SU-DHL-6 (cell line): Measurements from ENCODE around the gene CREB5.
A peak's percentile ranks its signal among the peaks of the same experiment; 100 is the strongest.
"Not testable (repeated sequence)": the region's sequence is repeated elsewhere in the genome, so short reads cannot be mapped to it uniquely, and the experiment has no call there.

ENCODE experiments used
- H2AFZ ChIP-seq: fragments of 200-600 bp; sonication (generic); 2 replicates; pipeline ENCODE4 v1.6.1; 2014; ENCODE audit warnings: low read depth, mild to moderate bottlenecking, moderate library complexity, mixed read lengths, antibody characterized with exemption, low read length; ENCODE audit not compliant: severe bottlenecking
- H3F3A ChIP-seq: fragments of 200-600 bp; shearing (Covaris generic); 2 replicates; pipeline ENCODE4 v1.6.0; 2016; ENCODE audit warnings: antibody characterized with exemption, mild to moderate bottlenecking; ENCODE audit not compliant: insufficient read depth
- H3K27ac ChIP-seq: fragments of 200-600 bp; sonication (generic); 2 replicates; pipeline ENCODE4 v1.5.1; 2016; ENCODE audit warnings: low read depth, mild to moderate bottlenecking, low read length, moderate library complexity, mixed read lengths
- H3K27me3 ChIP-seq: fragments of 200-600 bp; sonication (generic), shearing (Covaris generic); 2 replicates; pipeline ENCODE4 v1.6.0; 2014; ENCODE audit warnings: mild to moderate bottlenecking, low read length
- H3K36me3 ChIP-seq: fragments of 200-600 bp; sonication (generic); 2 replicates; pipeline ENCODE4 v1.6.1; 2014; ENCODE audit warnings: mild to moderate bottlenecking, low read length, mixed read lengths
- H3K4me2 ChIP-seq: fragments of 300-600, 200-600 bp; shearing (Covaris generic), sonication (generic); 2 replicates; pipeline ENCODE4 v1.6.0; 2014; ENCODE audit warnings: low read length, low read depth, mild to moderate bottlenecking; ENCODE audit not compliant: poor library complexity, severe bottlenecking
- H3K4me3 ChIP-seq: fragments of 200-600 bp; sonication (generic); 2 replicates; pipeline ENCODE4 v1.5.1; 2014; ENCODE audit warnings: antibody characterized with exemption, low read length, mild to moderate bottlenecking, mixed read lengths; ENCODE audit not compliant: insufficient read depth, poor library complexity, severe bottlenecking
- H3K79me2 ChIP-seq: fragments of 200-600 bp; sonication (generic); 2 replicates; pipeline ENCODE4 v1.6.1; 2014; ENCODE audit warnings: mild to moderate bottlenecking, low read length, moderate library complexity; ENCODE audit not compliant: insufficient read depth
- H3K9ac ChIP-seq: fragments of 200-600 bp; sonication (generic); 2 replicates; pipeline ENCODE4 v1.7.0; 2014; ENCODE audit warnings: mild to moderate bottlenecking, low read length
- H3K9me2 ChIP-seq: fragments of 200-600 bp; sonication (generic); replicated peaks from 2 replicates; pipeline ENCODE4 v1.6.1; 2014; ENCODE audit warnings: low read length; ENCODE audit not compliant: insufficient read depth
- H3K9me3 ChIP-seq: fragments of 200-600 bp; sonication (generic); 2 replicates; pipeline ENCODE4 v1.6.1; 2014; ENCODE audit warnings: low read length, mixed read lengths; ENCODE audit not compliant: insufficient read depth
- H4K20me1 ChIP-seq: fragments of 200-600 bp; sonication (generic); 2 replicates; pipeline ENCODE4 v1.6.1; 2014; ENCODE audit warnings: low read depth, mild to moderate bottlenecking, antibody characterized with exemption, low read length, moderate library complexity, mixed read lengths
- EZH2phosphoT487 ChIP-seq: fragments of 200-600 bp; sonication (generic), shearing (Covaris generic); conservative IDR thresholded peaks from 2 replicates; pipeline ENCODE4 v1.6.1; 2018; ENCODE audit warnings: mild to moderate bottlenecking, antibody characterized with exemption, low read length, moderate library complexity, mixed read lengths
- TF ChIP-seq, protein P1 (sequence below): fragments of 200-600 bp; sonication (generic); IDR thresholded peaks from one replicate; pipeline ENCODE4 v1.5.1; 2017; ENCODE audit warnings: antibody characterized with exemption, mild to moderate bottlenecking, low read length, moderate library complexity; ENCODE audit not compliant: insufficient read depth, poor library complexity, severe bottlenecking

CREB5 gene

DNA sequence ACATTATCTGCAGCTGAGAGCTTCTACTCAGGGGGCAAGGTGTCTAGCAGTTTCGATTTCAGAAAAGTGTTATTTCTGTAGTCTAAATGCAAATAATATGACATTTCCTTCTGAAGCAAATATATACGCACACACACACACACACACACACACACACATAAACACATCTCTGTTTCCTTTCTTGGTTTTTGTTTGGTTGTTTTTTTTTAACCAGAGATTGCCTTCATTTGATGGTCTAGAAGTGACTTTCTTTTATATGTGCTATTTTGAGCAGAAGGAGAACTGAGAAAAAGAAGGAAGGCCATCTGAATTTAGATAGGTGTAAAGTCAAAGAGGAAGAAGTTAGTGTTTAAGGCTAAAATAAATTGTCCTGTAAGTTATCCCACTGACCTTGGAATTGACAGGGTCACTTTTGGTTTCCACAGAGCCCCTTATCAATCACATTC lies 403.6 kb downstream of the CREB5 start:
- Histone ChIP-seq H3K79me2 (no peaks in the 10 kb centered on the region), H3K9me3 (no peaks in the 10 kb centered on the region), H3K27me3 (no peaks in the 10 kb centered on the region), H3K27ac (peak overlapping the region; percentile 92), H4K20me1 (no peaks in the 10 kb centered on the region), H3K9ac (peak overlapping the region; percentile 33; the same call in 1 of the 2 replicates), H3K9me2 (no peaks in the 10 kb centered on the region), H3F3A (peaks cover 36% of the 10 kb centered on the region; the same call in 1 of the 2 replicates), H2AFZ (no peak overlapping the region), H3K4me2 (peak overlapping the region; percentile 71), H3K36me3 (peaks cover 15% of the 10 kb centered on the region), H3K4me3 (no peak overlapping the region)
- no peak for TF ChIP-seq EZH2phosphoT487
- TF ChIP-seq, protein P1, sequence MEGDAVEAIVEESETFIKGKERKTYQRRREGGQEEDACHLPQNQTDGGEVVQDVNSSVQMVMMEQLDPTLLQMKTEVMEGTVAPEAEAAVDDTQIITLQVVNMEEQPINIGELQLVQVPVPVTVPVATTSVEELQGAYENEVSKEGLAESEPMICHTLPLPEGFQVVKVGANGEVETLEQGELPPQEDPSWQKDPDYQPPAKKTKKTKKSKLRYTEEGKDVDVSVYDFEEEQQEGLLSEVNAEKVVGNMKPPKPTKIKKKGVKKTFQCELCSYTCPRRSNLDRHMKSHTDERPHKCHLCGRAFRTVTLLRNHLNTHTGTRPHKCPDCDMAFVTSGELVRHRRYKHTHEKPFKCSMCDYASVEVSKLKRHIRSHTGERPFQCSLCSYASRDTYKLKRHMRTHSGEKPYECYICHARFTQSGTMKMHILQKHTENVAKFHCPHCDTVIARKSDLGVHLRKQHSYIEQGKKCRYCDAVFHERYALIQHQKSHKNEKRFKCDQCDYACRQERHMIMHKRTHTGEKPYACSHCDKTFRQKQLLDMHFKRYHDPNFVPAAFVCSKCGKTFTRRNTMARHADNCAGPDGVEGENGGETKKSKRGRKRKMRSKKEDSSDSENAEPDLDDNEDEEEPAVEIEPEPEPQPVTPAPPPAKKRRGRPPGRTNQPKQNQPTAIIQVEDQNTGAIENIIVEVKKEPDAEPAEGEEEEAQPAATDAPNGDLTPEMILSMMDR = no peak

DNA sequence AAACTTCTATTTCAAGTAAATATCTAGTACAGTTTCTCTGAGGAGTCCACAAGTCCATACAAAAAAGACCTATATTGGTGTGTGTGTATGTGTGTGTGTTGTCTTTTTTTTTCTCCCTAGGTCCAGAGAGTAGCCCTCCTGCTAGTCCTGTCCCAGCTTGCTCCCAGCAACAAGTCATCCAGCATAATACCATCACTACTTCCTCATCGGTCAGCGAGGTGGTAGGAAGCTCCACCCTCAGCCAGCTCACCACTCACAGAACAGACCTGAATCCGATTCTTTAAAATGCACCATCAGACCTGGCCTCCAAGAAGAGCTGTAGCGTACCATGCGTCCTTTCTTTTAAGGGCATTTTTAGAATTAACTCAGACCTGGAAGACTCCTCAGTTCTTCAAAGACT lies 406.7 kb downstream of the CREB5 start:
- no peak overlapping the region for H2AFZ ChIP-seq
- no peak overlapping the region for H3K4me3 ChIP-seq
- peaks cover 22% of the 10 kb centered on the region for H3K36me3 ChIP-seq
- no peaks in the 10 kb centered on the region for H3K9me2 ChIP-seq
- no peak overlapping the region for H3K9ac ChIP-seq
- no peak overlapping the region for H3K4me2 ChIP-seq
- H3K79me2 ChIP-seq = no peaks in the 10 kb centered on the region
- H3K27ac ChIP-seq = peak overlapping the region; percentile 92
- TF ChIP-seq, protein P1 = no peak
- TF ChIP-seq EZH2phosphoT487 = no peak
- H3K9me3 ChIP-seq = no peaks in the 10 kb centered on the region
- H3K27me3 ChIP-seq = no peaks in the 10 kb centered on the region
- H3F3A ChIP-seq = peaks cover 47% of the 10 kb centered on the region
- H4K20me1 ChIP-seq = no peaks in the 10 kb centered on the region

DNA sequence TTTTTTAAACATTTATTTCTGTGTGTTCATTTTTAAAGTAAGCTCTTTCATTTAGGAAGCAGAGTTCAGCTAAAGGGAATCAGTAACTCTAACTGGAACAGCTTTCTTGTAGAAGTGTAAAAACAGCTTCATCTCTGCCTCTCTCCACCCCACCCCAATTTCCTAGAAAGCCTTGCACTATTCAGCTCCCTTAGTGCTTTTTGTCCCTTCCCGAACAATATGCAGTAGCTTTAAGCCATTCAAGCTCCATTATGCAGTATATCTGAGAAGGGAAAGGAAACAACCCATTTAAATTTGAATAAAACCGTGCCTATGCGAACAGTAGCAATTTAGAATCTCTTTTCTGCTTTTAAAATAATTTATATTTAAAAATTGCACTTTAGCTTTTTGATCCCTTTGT lies 411.3 kb downstream of the CREB5 start:
- no peaks in the 10 kb centered on the region for H3K9me2 ChIP-seq
- H3K79me2 ChIP-seq = no peaks in the 10 kb centered on the region
- no peaks in the 10 kb centered on the region for H3K27me3 ChIP-seq
- H3K27ac ChIP-seq = no peak overlapping the region
- no peak overlapping the region for H3K9ac ChIP-seq
- H3K4me3 ChIP-seq = no peak overlapping the region
- H3K36me3 ChIP-seq = peaks cover 19% of the 10 kb centered on the region
- peaks cover 27% of the 10 kb centered on the region for H3F3A ChIP-seq
- H2AFZ ChIP-seq = no peak overlapping the region
- no peaks in the 10 kb centered on the region for H4K20me1 ChIP-seq
- H3K4me2 ChIP-seq = no peak overlapping the region
- TF ChIP-seq, protein P1 = no peak
- TF ChIP-seq EZH2phosphoT487 = no peak
- H3K9me3 ChIP-seq = no peaks in the 10 kb centered on the region

DNA sequence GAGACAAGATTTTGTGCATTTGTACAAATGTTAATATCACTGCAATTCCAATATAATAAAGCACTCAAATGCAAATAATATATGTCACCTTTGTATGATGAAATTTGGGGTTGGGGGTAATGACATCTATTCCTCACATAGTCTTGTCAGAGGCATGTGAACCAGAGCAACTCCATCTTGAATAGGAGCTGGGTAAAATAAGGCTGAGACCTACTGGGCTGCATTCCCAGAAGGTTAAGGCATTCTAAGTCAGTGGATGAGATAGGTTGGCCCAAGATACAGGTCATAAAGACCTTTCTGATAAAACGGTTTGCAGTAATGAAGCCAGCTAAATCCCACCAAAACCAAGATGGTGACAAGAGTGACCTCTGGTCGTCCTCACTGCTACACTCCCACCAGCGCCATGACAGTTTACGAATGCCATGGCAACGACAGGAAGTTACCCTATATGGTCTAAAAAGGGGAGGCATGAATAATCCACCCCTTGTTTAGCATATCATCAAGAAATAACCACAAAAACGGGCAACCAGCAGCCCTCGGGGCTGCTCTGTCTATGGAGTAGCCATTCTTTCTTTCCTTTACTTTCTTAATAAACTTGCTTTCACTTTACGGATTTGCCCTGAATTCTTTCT lies 413.6 kb downstream of the CREB5 start:
- Histone ChIP-seq H3F3A (peaks cover 11% of the 10 kb centered on the region), H3K36me3 (peaks cover 11% of the 10 kb centered on the region; the same call in 1 of the 2 replicates)
- not testable (repeated sequence) for H3K4me2 ChIP-seq, H3K9me3 ChIP-seq, H2AFZ ChIP-seq, H3K79me2 ChIP-seq, H3K9me2 ChIP-seq, H3K9ac ChIP-seq, H3K4me3 ChIP-seq, H4K20me1 ChIP-seq, H3K27ac ChIP-seq, H3K27me3 ChIP-seq
